WTC11 (cell line): ENCODE data around the gene NECTIN2. TPM values are rescaled to one million over a fixed set of nuclear protein-coding genes. Genes with fewer than 3 reads are reported as not detected.

Experiments
- ATAC-seq: fragments of 200-7000 bp; cut with Tn5 transposase; 2 replicates; pipeline ENCODE4 v1.10.0; 2021; ENCODE audit warnings: mild to moderate bottlenecking, moderate library complexity
- CTCF ChIA-PET: fragments of 300-600 bp; sonication (Branson Sonifier 250); formaldehyde crosslinking; loops from one replicate; lab custom pipeline; 2021; ENCODE audit warnings: antibody characterized with exemption; lab: Charles Lee
- POLR2A ChIA-PET: fragments of 350-600 bp; sonication (Branson Sonifier 250); formaldehyde crosslinking; loops from one replicate; lab custom pipeline; 2021; ENCODE audit warnings: antibody characterized with exemption; lab: Charles Lee
- DNase-seq: peaks from one replicate; pipeline ENCODE4 v3.0.0; 2021; ENCODE audit warnings: low spot score
- H3K27ac Mint-ChIP-seq: 2 replicates; pipeline ENCODE4 v1.8.0; 2021; ENCODE audit warnings: mixed read lengths
- H3K27me3 Mint-ChIP-seq: 2 replicates; pipeline ENCODE4 v1.8.0; 2021; ENCODE audit warnings: low read depth, mild to moderate bottlenecking, moderate library complexity, mixed read lengths
- H3K36me3 Mint-ChIP-seq: 2 replicates; pipeline ENCODE4 v1.8.0; 2021; ENCODE audit warnings: mixed read lengths
- H3K4me1 Mint-ChIP-seq: 2 replicates; pipeline ENCODE4 v1.8.0; 2022; ENCODE audit warnings: mixed read lengths
- H3K4me3 Mint-ChIP-seq: 2 replicates; pipeline ENCODE4 v1.8.0; 2021; ENCODE audit warnings: mild to moderate bottlenecking, moderate library complexity, mixed read lengths
- H3K9me3 Mint-ChIP-seq: 2 replicates; pipeline ENCODE4 v1.8.0; 2021; ENCODE audit warnings: mixed read lengths
- EMX1 ChIP-seq: fragments of 250-450 bp; sonication (Bioruptor Pico); IDR thresholded peaks from 2 replicates; pipeline ENCODE4 v1.8.0; 2021; ENCODE audit warnings: mild to moderate bottlenecking
- ESRRA ChIP-seq: sonication (generic); formaldehyde crosslinking; IDR thresholded peaks from 2 replicates; pipeline ENCODE4 v1.8.1; 2022; ENCODE audit warnings: mild to moderate bottlenecking, missing genetic modification reagents, borderline replicate concordance
- FOXK1 ChIP-seq: sonication (generic); formaldehyde crosslinking; IDR thresholded peaks from 2 replicates; pipeline ENCODE4 v1.8.0; 2022; ENCODE audit warnings: mild to moderate bottlenecking, moderate library complexity, missing genetic modification reagents
- HMGA2 ChIP-seq: fragments of 250-450 bp; sonication (Bioruptor Pico); IDR thresholded peaks from 2 replicates; pipeline ENCODE4 v1.4.0; 2021; ENCODE audit warnings: mild to moderate bottlenecking, moderate library complexity
- MYBL2 ChIP-seq: sonication (generic); formaldehyde crosslinking; IDR thresholded peaks from 2 replicates; pipeline ENCODE4 v1.8.1; 2023; ENCODE audit warnings: mild to moderate bottlenecking, moderate library complexity, missing genetic modification reagents
- NR1H2 ChIP-seq: sonication (generic); formaldehyde crosslinking; IDR thresholded peaks from 2 replicates; pipeline ENCODE4 v1.9.0; 2021; ENCODE audit warnings: mild to moderate bottlenecking, moderate library complexity, missing genetic modification reagents
- NR2C2 ChIP-seq: sonication (generic); formaldehyde crosslinking; IDR thresholded peaks from 2 replicates; pipeline ENCODE4 v1.8.0; 2022; ENCODE audit warnings: mild to moderate bottlenecking, missing genetic modification reagents
- NR3C1 ChIP-seq: sonication (generic); formaldehyde crosslinking; conservative IDR thresholded peaks from 2 replicates; pipeline ENCODE4 v1.8.1; 2023; ENCODE audit warnings: low read depth, mild to moderate bottlenecking, missing genetic modification reagents
- PRDM15 ChIP-seq: sonication (generic); formaldehyde crosslinking; IDR thresholded peaks from 2 replicates; pipeline ENCODE4 v1.8.0; 2022; ENCODE audit warnings: missing genetic modification reagents
- PRRX2 ChIP-seq: fragments of 250-450 bp; sonication (Bioruptor Pico); IDR thresholded peaks from 2 replicates; pipeline ENCODE4 v1.8.0; 2021; ENCODE audit warnings: mild to moderate bottlenecking
- RELA ChIP-seq: sonication (generic); formaldehyde crosslinking; IDR thresholded peaks from 2 replicates; pipeline ENCODE4 v1.8.1; 2022; ENCODE audit warnings: missing genetic modification reagents, mild to moderate bottlenecking, borderline replicate concordance
- SMAD3 ChIP-seq: sonication (generic); formaldehyde crosslinking; IDR thresholded peaks from 2 replicates; pipeline ENCODE4 v1.8.0; 2022; ENCODE audit warnings: missing genetic modification reagents, mild to moderate bottlenecking, borderline replicate concordance
- SP1 ChIP-seq: sonication (generic); formaldehyde crosslinking; conservative IDR thresholded peaks from 2 replicates; pipeline ENCODE4 v1.8.1; 2022; ENCODE audit warnings: missing genetic modification reagents
- TP53 ChIP-seq: sonication (generic); formaldehyde crosslinking; IDR thresholded peaks from 2 replicates; pipeline ENCODE4 v1.8.1; 2023; ENCODE audit warnings: mild to moderate bottlenecking, missing genetic modification reagents
- ZNF219 ChIP-seq: sonication (generic); formaldehyde crosslinking; IDR thresholded peaks from 2 replicates; pipeline ENCODE4 v1.8.0; 2023; ENCODE audit warnings: missing genetic modification reagents, mild to moderate bottlenecking, borderline replicate concordance
- total RNA-seq: library from RNA; stranded (reverse); gene quantifications from 3 replicates; pipeline ENCODE4 v1.2.3, GENCODE V29; 2021
- TF ChIP-seq, protein P1 (sequence below): fragments of 250-450 bp; sonication (Bioruptor Pico); IDR thresholded peaks from 2 replicates; pipeline ENCODE4 v1.9.0; 2021; ENCODE audit warnings: mild to moderate bottlenecking
- TF ChIP-seq, protein P2 (sequence below): fragments of 250-450 bp; sonication (Bioruptor Pico); IDR thresholded peaks from 2 replicates; pipeline ENCODE4 v1.9.0; 2021; ENCODE audit warnings: mild to moderate bottlenecking
- TF ChIP-seq, protein P3 (sequence below): sonication (generic); formaldehyde crosslinking; IDR thresholded peaks from 2 replicates; pipeline ENCODE4 v1.8.1; 2023; ENCODE audit warnings: mild to moderate bottlenecking, missing genetic modification reagents, moderate library complexity
- TF ChIP-seq, protein P4 (sequence below): sonication (generic); formaldehyde crosslinking; IDR thresholded peaks from 2 replicates; pipeline ENCODE4 v1.8.1; 2023; ENCODE audit warnings: mild to moderate bottlenecking, missing genetic modification reagents, borderline replicate concordance
- TF ChIP-seq, protein P5 (sequence below): fragments of 250-450 bp; sonication (Bioruptor Pico); IDR thresholded peaks from 2 replicates; pipeline ENCODE4 v1.9.0; 2021; ENCODE audit warnings: mild to moderate bottlenecking, borderline replicate concordance

The NECTIN2 gene
- total RNA-seq, 1 experiment from 2014 or later, result 170 TPM

GRCh38 chr19:44822670-44823372 is 23.3 kb upstream of the NECTIN2 start:
- no peak for TF ChIP-seq FOXK1 (CRISPR knock-in tag)
- no peak for TF ChIP-seq NR1H2 (CRISPR knock-in tag)
- TF ChIP-seq, protein P1, sequence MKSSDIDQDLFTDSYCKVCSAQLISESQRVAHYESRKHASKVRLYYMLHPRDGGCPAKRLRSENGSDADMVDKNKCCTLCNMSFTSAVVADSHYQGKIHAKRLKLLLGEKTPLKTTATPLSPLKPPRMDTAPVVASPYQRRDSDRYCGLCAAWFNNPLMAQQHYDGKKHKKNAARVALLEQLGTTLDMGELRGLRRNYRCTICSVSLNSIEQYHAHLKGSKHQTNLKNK (CRISPR knock-in tag), result no peak
- TF ChIP-seq, protein P2, sequence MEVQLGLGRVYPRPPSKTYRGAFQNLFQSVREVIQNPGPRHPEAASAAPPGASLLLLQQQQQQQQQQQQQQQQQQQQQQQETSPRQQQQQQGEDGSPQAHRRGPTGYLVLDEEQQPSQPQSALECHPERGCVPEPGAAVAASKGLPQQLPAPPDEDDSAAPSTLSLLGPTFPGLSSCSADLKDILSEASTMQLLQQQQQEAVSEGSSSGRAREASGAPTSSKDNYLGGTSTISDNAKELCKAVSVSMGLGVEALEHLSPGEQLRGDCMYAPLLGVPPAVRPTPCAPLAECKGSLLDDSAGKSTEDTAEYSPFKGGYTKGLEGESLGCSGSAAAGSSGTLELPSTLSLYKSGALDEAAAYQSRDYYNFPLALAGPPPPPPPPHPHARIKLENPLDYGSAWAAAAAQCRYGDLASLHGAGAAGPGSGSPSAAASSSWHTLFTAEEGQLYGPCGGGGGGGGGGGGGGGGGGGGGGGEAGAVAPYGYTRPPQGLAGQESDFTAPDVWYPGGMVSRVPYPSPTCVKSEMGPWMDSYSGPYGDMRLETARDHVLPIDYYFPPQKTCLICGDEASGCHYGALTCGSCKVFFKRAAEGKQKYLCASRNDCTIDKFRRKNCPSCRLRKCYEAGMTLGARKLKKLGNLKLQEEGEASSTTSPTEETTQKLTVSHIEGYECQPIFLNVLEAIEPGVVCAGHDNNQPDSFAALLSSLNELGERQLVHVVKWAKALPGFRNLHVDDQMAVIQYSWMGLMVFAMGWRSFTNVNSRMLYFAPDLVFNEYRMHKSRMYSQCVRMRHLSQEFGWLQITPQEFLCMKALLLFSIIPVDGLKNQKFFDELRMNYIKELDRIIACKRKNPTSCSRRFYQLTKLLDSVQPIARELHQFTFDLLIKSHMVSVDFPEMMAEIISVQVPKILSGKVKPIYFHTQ (CRISPR knock-in tag), result no peak
- no peak for TF ChIP-seq SMAD3 (CRISPR knock-in tag)
- no peak for TF ChIP-seq SP1 (CRISPR knock-in tag)
- no peak for TF ChIP-seq PRRX2 (CRISPR knock-in tag)
- TF ChIP-seq, protein P3, sequence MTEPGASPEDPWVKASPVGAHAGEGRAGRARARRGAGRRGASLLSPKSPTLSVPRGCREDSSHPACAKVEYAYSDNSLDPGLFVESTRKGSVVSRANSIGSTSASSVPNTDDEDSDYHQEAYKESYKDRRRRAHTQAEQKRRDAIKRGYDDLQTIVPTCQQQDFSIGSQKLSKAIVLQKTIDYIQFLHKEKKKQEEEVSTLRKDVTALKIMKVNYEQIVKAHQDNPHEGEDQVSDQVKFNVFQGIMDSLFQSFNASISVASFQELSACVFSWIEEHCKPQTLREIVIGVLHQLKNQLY (CRISPR knock-in tag), result no peak
- TF ChIP-seq, protein P4, sequence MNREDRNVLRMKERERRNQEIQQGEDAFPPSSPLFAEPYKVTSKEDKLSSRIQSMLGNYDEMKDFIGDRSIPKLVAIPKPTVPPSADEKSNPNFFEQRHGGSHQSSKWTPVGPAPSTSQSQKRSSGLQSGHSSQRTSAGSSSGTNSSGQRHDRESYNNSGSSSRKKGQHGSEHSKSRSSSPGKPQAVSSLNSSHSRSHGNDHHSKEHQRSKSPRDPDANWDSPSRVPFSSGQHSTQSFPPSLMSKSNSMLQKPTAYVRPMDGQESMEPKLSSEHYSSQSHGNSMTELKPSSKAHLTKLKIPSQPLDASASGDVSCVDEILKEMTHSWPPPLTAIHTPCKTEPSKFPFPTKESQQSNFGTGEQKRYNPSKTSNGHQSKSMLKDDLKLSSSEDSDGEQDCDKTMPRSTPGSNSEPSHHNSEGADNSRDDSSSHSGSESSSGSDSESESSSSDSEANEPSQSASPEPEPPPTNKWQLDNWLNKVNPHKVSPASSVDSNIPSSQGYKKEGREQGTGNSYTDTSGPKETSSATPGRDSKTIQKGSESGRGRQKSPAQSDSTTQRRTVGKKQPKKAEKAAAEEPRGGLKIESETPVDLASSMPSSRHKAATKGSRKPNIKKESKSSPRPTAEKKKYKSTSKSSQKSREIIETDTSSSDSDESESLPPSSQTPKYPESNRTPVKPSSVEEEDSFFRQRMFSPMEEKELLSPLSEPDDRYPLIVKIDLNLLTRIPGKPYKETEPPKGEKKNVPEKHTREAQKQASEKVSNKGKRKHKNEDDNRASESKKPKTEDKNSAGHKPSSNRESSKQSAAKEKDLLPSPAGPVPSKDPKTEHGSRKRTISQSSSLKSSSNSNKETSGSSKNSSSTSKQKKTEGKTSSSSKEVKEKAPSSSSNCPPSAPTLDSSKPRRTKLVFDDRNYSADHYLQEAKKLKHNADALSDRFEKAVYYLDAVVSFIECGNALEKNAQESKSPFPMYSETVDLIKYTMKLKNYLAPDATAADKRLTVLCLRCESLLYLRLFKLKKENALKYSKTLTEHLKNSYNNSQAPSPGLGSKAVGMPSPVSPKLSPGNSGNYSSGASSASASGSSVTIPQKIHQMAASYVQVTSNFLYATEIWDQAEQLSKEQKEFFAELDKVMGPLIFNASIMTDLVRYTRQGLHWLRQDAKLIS (CRISPR knock-in tag), result no peak
- TF ChIP-seq RELA (CRISPR knock-in tag), result no peak
- no peak for TF ChIP-seq NR3C1 (CRISPR knock-in tag)
- TF ChIP-seq, protein P5, sequence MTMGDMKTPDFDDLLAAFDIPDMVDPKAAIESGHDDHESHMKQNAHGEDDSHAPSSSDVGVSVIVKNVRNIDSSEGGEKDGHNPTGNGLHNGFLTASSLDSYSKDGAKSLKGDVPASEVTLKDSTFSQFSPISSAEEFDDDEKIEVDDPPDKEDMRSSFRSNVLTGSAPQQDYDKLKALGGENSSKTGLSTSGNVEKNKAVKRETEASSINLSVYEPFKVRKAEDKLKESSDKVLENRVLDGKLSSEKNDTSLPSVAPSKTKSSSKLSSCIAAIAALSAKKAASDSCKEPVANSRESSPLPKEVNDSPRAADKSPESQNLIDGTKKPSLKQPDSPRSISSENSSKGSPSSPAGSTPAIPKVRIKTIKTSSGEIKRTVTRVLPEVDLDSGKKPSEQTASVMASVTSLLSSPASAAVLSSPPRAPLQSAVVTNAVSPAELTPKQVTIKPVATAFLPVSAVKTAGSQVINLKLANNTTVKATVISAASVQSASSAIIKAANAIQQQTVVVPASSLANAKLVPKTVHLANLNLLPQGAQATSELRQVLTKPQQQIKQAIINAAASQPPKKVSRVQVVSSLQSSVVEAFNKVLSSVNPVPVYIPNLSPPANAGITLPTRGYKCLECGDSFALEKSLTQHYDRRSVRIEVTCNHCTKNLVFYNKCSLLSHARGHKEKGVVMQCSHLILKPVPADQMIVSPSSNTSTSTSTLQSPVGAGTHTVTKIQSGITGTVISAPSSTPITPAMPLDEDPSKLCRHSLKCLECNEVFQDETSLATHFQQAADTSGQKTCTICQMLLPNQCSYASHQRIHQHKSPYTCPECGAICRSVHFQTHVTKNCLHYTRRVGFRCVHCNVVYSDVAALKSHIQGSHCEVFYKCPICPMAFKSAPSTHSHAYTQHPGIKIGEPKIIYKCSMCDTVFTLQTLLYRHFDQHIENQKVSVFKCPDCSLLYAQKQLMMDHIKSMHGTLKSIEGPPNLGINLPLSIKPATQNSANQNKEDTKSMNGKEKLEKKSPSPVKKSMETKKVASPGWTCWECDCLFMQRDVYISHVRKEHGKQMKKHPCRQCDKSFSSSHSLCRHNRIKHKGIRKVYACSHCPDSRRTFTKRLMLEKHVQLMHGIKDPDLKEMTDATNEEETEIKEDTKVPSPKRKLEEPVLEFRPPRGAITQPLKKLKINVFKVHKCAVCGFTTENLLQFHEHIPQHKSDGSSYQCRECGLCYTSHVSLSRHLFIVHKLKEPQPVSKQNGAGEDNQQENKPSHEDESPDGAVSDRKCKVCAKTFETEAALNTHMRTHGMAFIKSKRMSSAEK, result no peak
- no peak for TF ChIP-seq EMX1
- no peak for TF ChIP-seq NR2C2 (CRISPR knock-in tag)
- no peak for TF ChIP-seq ZNF219 (CRISPR knock-in tag)
- no peak for TF ChIP-seq ESRRA (CRISPR knock-in tag)
- TF ChIP-seq PRDM15, result no peak
- no peak for TF ChIP-seq MYBL2
- no peak for TF ChIP-seq HMGA2 (CRISPR knock-in tag)
- no peak for TF ChIP-seq TP53
- Mint-ChIP-seq H3K27ac (no peak overlapping the region), H3K9me3 (no peaks in the 10 kb centered on the region), H3K36me3 (peaks cover 6% of the 10 kb centered on the region; the same call in 1 of the 2 replicates), H3K4me1 (no peaks in the 10 kb centered on the region), H3K4me3 (no peak overlapping the region), H3K27me3 (peaks cover 83% of the 10 kb centered on the region)
- DNase-seq (no peak), ATAC-seq (no peak)
- CTCF ChIA-PET, result interaction anchor here (0.6 to 1.7 kb wide), 8 partner anchors 11 to 100 kb away, joined by 3 to 6 read pairs (median 4); partner anchors contain the start of gene NECTIN2
- POLR2A ChIA-PET, result no interaction called here
